HG03520 (cell line): ENCODE measurements around the gene ZDHHC14.
A peak's percentile ranks its signal among the peaks of the same experiment; 100 is the strongest.
"Not testable (repeated sequence)": the region's sequence is repeated elsewhere in the genome, so short reads cannot be mapped to it uniquely, and the experiment has no call there.

ENCODE experiments used
- ATAC-seq: cut with Tn5 transposase; IDR thresholded peaks from one replicate; pipeline ENCODE4 v1.9.1; 2021; ENCODE audit warnings: mild to moderate bottlenecking, moderate library complexity; ENCODE audit not compliant: unreplicated experiment

ZDHHC14 gene

GRCh38 chr6:157379656-157380457, 1.1 kb upstream of the ZDHHC14 start:
- peak; percentile 77 for ATAC-seq

GRCh38 chr6:157380458-157380778, 572 bp upstream of the ZDHHC14 start:
- peak; percentile 2 for ATAC-seq

GRCh38 chr6:157381631-157382621, 936 bp downstream of the ZDHHC14 start:
- peak; percentile 18 for ATAC-seq

- ATAC-seq, result no peak
Observed at GRCh38 chr6:157382821-157383220, 1.8 kb downstream of the ZDHHC14 start.

- ATAC-seq, result no peak
Observed at GRCh38 chr6:157383471-157383870, 2.5 kb downstream of the ZDHHC14 start.

GRCh38 chr6:157384962-157385361, 4.0 kb downstream of the ZDHHC14 start:
- not testable (repeated sequence) for ATAC-seq

GRCh38 chr6:157385482-157385881, 4.5 kb downstream of the ZDHHC14 start:
- no peak for ATAC-seq

GRCh38 chr6:157386023-157386422, 5.0 kb downstream of the ZDHHC14 start:
- ATAC-seq, result no peak

GRCh38 chr6:157386454-157386853, 5.5 kb downstream of the ZDHHC14 start:
- no peak for ATAC-seq

- no peak for ATAC-seq
Observed at GRCh38 chr6:157388924-157389323, 7.9 kb downstream of the ZDHHC14 start.

GRCh38 chr6:157390273-157391060, 9.5 kb downstream of the ZDHHC14 start:
- ATAC-seq, result no peak

- ATAC-seq, result no peak
Observed at GRCh38 chr6:157392927-157393668, 12.1 kb downstream of the ZDHHC14 start.

GRCh38 chr6:157393669-157394327, 12.8 kb downstream of the ZDHHC14 start:
- ATAC-seq, result no peak

- not testable (repeated sequence) for ATAC-seq
Observed at GRCh38 chr6:157395199-157395598, 14.2 kb downstream of the ZDHHC14 start.

GRCh38 chr6:157396026-157396425, 15.0 kb downstream of the ZDHHC14 start:
- ATAC-seq, result no peak

GRCh38 chr6:157397660-157398059, 16.7 kb downstream of the ZDHHC14 start:
- no peak for ATAC-seq

GRCh38 chr6:157398151-157398550, 17.2 kb downstream of the ZDHHC14 start:
- ATAC-seq, result no peak

GRCh38 chr6:157400676-157401075, 19.7 kb downstream of the ZDHHC14 start:
- no peak for ATAC-seq

GRCh38 chr6:157401734-157402338, 20.8 kb downstream of the ZDHHC14 start:
- ATAC-seq, result no peak
